ENCODE measurements around the gene GATA6. TPM values are rescaled to one million over a fixed set of nuclear protein-coding genes. Genes with fewer than 3 reads are reported as not detected.

The GATA6 gene
- total and polyA plus RNA-seq, 2 of the 13 experiments (the other 11 are each of a cell fraction or from before 2014, with no cell fraction given), result 0.84 to 3.2 TPM

DNA sequence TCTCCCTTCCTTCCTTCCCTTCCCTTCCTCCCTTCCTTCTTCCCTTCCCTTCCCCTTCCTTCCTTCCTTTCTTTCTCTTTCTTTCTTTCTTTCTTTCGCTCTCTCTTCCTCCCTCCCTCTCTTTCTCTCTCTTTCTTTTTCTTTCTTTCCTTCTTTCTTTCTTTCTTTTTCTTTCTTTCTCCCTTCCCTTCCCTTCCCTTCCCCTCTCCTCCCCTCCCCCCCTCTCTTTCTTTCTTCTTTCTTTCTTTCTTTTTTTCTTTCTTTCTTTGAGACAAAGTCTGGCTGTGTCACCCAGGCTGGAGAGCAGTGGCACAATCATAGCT lies 34.8 kb downstream of the GATA6 start (continued):
- TF ChIP-seq ZFAT (CRISPR knock-in tag; conservative IDR thresholded peaks at IDR 0.05) (no peak), ZNF282 (IDR thresholded peaks at IDR 0.05; ENCODE audit: partially characterized antibody) (no peak), JUND (CRISPR knock-in tag; IDR thresholded peaks at IDR 0.05) (no peak), ZNF678 (CRISPR knock-in tag; IDR thresholded peaks at IDR 0.05) (no peak), ZNF660 (CRISPR knock-in tag; IDR thresholded peaks at IDR 0.05; ENCODE audit: borderline replicate concordance, low read depth) (no peak), ZNF446 (CRISPR knock-in tag; IDR thresholded peaks at IDR 0.05) (no peak), ISL2 (CRISPR knock-in tag; IDR thresholded peaks at IDR 0.05) (no peak)
- TF ChIP-seq, protein P1, sequence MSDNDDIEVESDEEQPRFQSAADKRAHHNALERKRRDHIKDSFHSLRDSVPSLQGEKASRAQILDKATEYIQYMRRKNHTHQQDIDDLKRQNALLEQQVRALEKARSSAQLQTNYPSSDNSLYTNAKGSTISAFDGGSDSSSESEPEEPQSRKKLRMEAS (IDR thresholded peaks at IDR 0.05), result no peak
- TF ChIP-seq, protein P2, sequence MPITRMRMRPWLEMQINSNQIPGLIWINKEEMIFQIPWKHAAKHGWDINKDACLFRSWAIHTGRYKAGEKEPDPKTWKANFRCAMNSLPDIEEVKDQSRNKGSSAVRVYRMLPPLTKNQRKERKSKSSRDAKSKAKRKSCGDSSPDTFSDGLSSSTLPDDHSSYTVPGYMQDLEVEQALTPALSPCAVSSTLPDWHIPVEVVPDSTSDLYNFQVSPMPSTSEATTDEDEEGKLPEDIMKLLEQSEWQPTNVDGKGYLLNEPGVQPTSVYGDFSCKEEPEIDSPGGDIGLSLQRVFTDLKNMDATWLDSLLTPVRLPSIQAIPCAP (CRISPR knock-in tag; IDR thresholded peaks at IDR 0.05; ENCODE audit: low read depth), result no peak

DNA sequence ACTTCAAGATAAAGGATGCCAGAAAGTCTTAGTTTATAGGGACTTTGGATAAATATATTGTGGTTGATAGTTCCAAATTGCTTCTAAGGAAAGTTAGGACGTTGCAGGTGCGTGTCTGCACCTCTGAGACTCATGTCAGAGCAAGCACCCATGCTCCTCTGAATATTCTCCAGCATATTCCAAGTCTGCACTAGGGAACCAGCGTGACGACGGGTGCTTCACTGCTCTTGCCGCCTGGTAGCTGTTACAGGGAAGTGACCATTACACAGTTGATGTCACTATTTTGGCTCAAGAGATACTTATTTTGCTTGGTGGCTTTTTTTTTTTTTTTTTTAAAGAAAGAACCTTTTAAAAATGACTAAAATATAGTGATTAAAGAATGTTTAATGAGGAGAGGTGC lies 35.6 kb downstream of the GATA6 start:
- no peaks in the 10 kb centered on the region for H3K79me2 ChIP-seq (ENCODE audit: insufficient read depth, low read length)
- TF ChIP-seq, protein P3, sequence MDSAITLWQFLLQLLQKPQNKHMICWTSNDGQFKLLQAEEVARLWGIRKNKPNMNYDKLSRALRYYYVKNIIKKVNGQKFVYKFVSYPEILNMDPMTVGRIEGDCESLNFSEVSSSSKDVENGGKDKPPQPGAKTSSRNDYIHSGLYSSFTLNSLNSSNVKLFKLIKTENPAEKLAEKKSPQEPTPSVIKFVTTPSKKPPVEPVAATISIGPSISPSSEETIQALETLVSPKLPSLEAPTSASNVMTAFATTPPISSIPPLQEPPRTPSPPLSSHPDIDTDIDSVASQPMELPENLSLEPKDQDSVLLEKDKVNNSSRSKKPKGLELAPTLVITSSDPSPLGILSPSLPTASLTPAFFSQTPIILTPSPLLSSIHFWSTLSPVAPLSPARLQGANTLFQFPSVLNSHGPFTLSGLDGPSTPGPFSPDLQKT (CRISPR knock-in tag; IDR thresholded peaks at IDR 0.05; ENCODE audit: borderline replicate concordance), result no peak
- TF ChIP-seq NCOR1 (IDR thresholded peaks at IDR 0.05; ENCODE audit: borderline replicate concordance, low read length), result no peak
- H3K27ac ChIP-seq (ENCODE audit: extremely low read length, insufficient read depth, low read length), result no peak overlapping the region
- H3K4me2 ChIP-seq (ENCODE audit: low read depth, low read length), result no peak overlapping the region
- 68% methylated on average over 6 of the region's 6 CpGs for WGBS (ENCODE audit: low lambda C conversion rate)
- DNase-seq (ENCODE audit: low spot score) (no peak), ATAC-seq (no peak), FAIRE-seq (no peak)
- H3K9me3 ChIP-seq (ENCODE audit: low read length), result no peaks in the 10 kb centered on the region
- intact Hi-C loops (cut with micrococcal nuclease; ENCODE audit: unreplicated experiment) (no loop called here), in situ Hi-C loops (cut with HindIII; ENCODE audit: extremely low pct_ligation_motif_present, low pct_unique_long_range_greater_than_20kb) (no loop called here)
- H3K36me3 ChIP-seq (replicated peaks in 1 of 2; ENCODE audit: control insufficient read depth in 1 of 2, insufficient read depth in 2 of 2, low read length in 2 of 2), result no peaks in the 10 kb centered on the region
- H2AFZ ChIP-seq (ENCODE audit: low read length), result no peak overlapping the region
- no peaks in the 10 kb centered on the region for H4K20me1 ChIP-seq (ENCODE audit: insufficient read depth, low read length)
- BruUV-seq (replicated peaks), result no TSS peak
- H3K4me1 ChIP-seq (ENCODE audit: insufficient read depth, low read length), result no peaks in the 10 kb centered on the region
- no peak overlapping the region for H3K9ac ChIP-seq (ENCODE audit: insufficient read depth, low read depth, low read length)
- H3K4me3 ChIP-seq (replicated peaks in 1 of 3; ENCODE audit: insufficient read depth in 1 of 3, low read depth in 2 of 3, low read length in 3 of 3), result no peak overlapping the region
- ChIA-PET CTCF (ENCODE audit: low intra/inter-chr PET ratio, low total read pairs) (no interaction called here), POLR2A (no interaction called here)
- no peaks in the 10 kb centered on the region for H3K27me3 ChIP-seq (ENCODE audit: control insufficient read depth in 1 of 2, insufficient read depth in 2 of 2, low read length in 2 of 2)
